Measurements from ENCODE around the gene BLNK. TPM values are rescaled to one million over a fixed set of nuclear protein-coding genes. Genes with fewer than 3 reads are reported as not detected.

BLNK gene
- total and polyA plus RNA-seq, 2 of the 13 experiments (the other 11 are each of a cell fraction or from before 2014, with no cell fraction given), result not detected

DNA sequence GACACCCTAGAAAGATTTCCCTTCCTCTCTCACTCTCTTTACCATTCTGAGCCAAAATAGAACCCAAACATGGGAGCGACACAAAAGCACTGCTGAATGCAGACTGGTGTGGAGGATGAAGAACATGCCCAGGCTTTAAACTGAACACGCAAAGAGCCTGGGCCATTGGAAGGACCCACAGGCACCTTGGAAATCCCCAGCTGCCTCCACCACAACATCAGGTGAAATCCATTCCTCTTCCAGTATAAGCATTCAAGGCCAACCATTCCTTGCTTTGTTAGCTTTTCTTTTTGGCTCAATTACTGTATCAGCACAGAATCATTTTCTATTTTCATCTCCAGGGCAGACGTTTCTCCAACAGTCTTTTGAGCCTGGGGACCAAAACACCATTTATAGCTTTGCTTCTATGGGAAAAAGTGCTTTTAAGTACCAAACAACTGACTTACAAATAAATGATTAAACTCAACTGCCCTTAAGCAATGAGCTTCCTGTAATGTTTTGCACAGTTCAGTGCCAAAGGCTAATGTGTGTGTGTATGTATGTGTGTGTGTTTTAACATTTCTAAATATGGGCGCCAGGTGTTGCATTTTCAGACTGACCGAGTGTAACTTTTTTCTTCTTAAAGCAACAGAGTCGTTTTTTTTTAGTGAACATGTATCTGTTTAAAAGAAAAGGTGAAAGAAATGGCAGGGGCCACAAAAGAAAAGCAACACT, 16.2 kb upstream of the BLNK start (continued):
- TF ChIP-seq, protein P1, sequence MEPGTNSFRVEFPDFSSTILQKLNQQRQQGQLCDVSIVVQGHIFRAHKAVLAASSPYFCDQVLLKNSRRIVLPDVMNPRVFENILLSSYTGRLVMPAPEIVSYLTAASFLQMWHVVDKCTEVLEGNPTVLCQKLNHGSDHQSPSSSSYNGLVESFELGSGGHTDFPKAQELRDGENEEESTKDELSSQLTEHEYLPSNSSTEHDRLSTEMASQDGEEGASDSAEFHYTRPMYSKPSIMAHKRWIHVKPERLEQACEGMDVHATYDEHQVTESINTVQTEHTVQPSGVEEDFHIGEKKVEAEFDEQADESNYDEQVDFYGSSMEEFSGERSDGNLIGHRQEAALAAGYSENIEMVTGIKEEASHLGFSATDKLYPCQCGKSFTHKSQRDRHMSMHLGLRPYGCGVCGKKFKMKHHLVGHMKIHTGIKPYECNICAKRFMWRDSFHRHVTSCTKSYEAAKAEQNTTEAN (CRISPR knock-in tag; conservative IDR thresholded peaks at IDR 0.05), result peak; percentile 85
- TF ChIP-seq, protein P2, sequence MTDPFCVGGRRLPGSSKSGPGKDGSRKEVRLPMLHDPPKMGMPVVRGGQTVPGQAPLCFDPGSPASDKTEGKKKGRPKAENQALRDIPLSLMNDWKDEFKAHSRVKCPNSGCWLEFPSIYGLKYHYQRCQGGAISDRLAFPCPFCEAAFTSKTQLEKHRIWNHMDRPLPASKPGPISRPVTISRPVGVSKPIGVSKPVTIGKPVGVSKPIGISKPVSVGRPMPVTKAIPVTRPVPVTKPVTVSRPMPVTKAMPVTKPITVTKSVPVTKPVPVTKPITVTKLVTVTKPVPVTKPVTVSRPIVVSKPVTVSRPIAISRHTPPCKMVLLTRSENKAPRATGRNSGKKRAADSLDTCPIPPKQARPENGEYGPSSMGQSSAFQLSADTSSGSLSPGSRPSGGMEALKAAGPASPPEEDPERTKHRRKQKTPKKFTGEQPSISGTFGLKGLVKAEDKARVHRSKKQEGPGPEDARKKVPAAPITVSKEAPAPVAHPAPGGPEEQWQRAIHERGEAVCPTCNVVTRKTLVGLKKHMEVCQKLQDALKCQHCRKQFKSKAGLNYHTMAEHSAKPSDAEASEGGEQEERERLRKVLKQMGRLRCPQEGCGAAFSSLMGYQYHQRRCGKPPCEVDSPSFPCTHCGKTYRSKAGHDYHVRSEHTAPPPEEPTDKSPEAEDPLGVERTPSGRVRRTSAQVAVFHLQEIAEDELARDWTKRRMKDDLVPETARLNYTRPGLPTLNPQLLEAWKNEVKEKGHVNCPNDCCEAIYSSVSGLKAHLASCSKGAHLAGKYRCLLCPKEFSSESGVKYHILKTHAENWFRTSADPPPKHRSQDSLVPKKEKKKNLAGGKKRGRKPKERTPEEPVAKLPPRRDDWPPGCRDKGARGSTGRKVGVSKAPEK (CRISPR knock-in tag; IDR thresholded peaks at IDR 0.05; ENCODE audit: borderline replicate concordance), result no peak
- TF ChIP-seq, protein P3, sequence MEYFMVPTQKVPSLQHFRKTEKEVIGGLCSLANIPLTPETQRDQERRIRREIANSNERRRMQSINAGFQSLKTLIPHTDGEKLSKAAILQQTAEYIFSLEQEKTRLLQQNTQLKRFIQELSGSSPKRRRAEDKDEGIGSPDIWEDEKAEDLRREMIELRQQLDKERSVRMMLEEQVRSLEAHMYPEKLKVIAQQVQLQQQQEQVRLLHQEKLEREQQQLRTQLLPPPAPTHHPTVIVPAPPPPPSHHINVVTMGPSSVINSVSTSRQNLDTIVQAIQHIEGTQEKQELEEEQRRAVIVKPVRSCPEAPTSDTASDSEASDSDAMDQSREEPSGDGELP (IDR thresholded peaks at IDR 0.05; ENCODE audit: borderline replicate concordance, low read depth), result peak; percentile 33; the same call in 1 of the 2 replicates
- TF ChIP-seq GATAD2A (CRISPR knock-in tag; IDR thresholded peaks at IDR 0.05), result peak; percentile 37; the same call in 1 of the 2 replicates
- TF ChIP-seq, protein P4, sequence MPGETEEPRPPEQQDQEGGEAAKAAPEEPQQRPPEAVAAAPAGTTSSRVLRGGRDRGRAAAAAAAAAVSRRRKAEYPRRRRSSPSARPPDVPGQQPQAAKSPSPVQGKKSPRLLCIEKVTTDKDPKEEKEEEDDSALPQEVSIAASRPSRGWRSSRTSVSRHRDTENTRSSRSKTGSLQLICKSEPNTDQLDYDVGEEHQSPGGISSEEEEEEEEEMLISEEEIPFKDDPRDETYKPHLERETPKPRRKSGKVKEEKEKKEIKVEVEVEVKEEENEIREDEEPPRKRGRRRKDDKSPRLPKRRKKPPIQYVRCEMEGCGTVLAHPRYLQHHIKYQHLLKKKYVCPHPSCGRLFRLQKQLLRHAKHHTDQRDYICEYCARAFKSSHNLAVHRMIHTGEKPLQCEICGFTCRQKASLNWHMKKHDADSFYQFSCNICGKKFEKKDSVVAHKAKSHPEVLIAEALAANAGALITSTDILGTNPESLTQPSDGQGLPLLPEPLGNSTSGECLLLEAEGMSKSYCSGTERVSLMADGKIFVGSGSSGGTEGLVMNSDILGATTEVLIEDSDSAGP (CRISPR knock-in tag; IDR thresholded peaks at IDR 0.05; ENCODE audit: borderline replicate concordance), result peak; percentile 87
- no peak for TF ChIP-seq ISX (CRISPR knock-in tag; conservative IDR thresholded peaks at IDR 0.05)
- no peak for TF ChIP-seq ZNF24 (IDR thresholded peaks at IDR 0.05)
- peak; percentile 74; the same call in 1 of the 2 replicates for TF ChIP-seq NCOR1 (IDR thresholded peaks at IDR 0.05; ENCODE audit: borderline replicate concordance, low read length)
- TF ChIP-seq, protein P5, sequence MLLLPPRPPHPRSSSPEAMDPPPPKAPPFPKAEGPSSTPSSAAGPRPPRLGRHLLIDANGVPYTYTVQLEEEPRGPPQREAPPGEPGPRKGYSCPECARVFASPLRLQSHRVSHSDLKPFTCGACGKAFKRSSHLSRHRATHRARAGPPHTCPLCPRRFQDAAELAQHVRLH (CRISPR knock-in tag; IDR thresholded peaks at IDR 0.05; ENCODE audit: borderline replicate concordance, low read depth), result no peak
- 0 out of 2 replicates have a peak, but pooled peaks have one; percentile 8 for TF ChIP-seq TCF7 (IDR thresholded peaks at IDR 0.05; ENCODE audit: low read depth)
